Activated gamma-delta T cell treated with Interleukin-2 at 50 U/mL for 16 hours (primary cell): ENCODE results near the gene SMARCD2.
"Not testable (repeated sequence)": the region's sequence is repeated elsewhere in the genome, so short reads cannot be mapped to it uniquely, and the experiment has no call there.

Experiments used
- DNase-seq: peaks from one replicate; pipeline ENCODE4 v3.0.0-alpha.2; 2020

Gene SMARCD2

DNA sequence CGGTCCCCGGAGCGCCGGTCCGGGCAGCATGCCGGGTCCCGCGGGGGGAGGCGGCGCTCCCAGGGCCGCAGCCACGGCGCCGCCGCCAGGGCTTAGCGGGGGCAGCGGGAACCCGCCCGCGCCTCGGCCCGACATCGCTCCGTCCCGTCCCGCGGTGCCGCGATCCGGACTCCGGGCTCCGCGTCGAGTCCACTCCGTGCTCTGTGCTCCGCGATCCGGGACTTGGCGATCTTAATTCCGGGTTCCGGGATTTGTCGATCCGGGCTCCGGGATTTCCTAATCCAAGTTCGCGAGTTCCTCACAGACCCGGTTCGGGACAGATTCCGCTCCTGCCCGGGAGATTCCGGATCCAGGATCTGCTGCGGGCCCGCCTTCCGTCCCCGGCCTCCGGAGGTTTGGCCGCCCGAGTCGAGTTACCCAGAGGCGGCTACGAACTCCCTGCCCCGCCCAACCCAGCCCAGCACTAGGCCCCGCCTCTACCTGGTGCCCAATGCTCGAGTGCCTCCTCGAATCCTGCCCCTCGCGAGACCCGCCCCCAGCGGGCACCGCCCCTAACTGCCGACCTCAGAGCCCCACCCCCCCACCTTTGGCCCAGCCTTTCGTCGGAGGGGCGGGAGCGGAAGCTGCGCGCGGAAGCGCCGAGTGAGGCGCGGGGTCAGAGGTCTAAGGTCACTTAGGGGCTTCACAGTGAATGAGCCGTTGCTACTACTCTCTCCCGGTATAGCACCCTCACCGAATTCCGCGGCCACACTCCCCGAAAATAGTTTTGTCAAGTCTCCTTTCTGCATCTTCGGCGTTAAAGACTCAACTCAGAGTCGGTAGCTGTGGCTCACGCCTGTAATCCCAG lies at the start of gene SMARCD2:
SMARCD2 (minus strand) TSS at position 146 of the 847 bp plus-strand sequence; CDS start at position 135, 11 bp downstream.
- DNase-seq: peak; percentile 99

DNA sequence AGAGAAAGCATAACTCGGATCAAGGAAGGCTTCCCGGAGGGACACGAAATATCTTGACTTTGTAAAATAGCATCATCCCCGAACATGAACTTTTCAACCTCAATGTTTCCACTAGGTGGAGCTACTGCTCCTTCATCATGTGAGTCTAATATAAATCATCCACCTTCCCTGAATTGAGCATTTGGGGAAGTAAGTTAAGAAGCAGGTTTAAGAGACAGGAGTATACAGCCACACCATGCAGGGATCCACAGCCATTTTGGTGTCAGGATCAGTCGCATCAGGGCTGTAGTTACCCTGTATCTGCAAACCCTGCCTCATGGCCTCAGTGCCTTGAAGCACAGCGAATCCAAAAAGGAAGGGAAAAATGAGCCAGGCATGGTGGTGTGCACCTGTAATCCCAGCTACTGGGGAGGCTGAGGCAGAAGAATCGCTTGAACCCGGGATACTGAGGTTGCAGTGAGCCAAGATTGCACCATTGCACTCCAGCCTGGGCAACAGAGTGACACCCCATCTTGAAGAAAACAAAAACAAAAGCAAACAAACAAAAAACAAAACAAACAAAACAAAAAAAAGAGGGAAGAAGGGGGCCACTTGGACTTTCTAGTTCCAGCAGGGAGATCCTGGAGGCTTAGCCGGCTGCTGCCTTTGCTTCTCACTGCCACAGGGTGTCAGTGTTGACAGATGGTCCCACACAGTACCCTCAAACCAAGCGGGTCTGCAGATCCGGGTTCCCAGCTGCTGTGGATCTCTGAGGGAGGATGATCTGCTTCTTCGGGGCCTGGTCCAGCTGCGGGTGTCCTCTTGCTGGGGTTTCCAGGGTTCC lies 46.8 kb upstream of the SMARCD2 start:
- DNase-seq: not testable (repeated sequence)

DNA sequence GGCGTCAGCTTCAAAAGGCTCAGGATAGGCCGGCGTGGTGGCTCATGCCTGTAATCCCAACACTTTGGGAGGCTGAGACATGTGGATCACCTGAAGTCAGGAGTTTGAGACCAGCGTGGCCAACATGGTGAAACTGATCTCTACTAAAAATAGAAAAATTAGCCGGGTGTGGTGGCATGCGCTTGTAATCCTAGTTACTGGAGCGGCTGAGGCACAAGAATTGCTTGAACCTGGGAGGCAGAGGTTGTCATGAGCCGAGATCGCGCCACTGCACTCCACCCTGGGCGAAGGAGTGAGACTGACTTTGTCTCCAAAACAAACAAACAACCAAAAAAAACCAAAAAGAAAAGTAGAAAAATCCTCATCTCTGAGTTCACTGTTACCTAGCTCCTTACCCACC lies 42.6 kb upstream of the SMARCD2 start:
- DNase-seq: not testable (repeated sequence)

DNA sequence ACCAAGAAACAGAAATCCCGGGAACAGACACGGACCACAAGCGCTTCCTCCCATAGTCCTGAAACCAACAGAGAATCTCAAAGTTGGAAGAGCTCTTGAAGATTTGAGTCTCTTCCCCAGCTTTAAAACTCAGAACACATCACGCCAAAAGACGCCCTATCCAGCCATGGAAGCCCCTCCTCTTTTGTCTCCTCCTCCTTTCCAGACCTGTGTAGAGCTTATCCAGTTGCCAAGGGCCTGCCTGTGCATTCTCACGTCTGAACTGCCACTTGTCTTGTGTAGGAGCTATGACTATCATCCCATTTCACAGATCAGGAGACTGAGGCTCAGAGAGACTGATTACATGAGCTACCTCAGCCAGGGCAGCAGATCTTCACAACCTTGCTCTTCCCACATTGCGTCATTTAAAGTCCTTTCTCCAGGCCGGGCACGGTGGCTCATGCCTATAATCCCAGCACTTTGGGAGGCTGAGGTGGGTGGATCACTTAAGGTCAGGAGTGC lies 40.2 kb upstream of the SMARCD2 start:
- not testable (repeated sequence) for DNase-seq

DNA sequence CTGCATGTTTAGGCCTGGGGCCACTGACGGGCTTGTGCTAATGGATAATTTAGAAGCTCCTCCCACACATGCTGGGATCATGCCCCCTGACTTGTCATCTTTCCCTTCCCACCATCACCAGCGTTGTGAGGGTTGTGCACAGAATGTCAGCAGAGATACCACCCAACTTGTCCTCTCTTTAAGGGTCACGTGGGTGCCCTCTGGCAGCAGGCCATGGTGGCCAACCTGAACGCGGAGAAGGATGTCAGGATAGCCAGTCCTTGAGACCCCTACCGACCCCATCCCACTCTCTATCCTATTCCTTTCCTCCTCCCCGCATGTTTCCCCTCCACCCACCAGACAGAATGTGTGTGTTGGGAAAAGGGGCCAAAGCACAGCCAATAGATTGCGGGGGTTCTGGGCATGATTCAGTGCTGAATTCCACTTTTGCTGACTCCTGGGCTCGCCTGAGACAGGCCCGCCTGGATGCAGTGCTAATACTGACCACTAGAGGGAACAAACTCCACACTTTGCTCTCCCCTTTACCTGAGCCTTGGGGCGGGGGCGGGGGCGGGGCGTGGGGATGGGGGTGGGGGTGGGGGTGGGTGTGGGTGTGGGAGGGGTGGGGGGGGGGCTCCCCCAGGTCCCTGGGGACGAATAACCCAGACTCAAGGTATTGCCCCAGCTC lies 39.6 kb upstream of the SMARCD2 start, which contains the start of gene GH2:
GH2 (minus strand) TSS at position 10 of the 667 bp plus-strand sequence. CDS start 143 bp downstream, outside the sequence.
- peak; percentile 52 for DNase-seq

DNA sequence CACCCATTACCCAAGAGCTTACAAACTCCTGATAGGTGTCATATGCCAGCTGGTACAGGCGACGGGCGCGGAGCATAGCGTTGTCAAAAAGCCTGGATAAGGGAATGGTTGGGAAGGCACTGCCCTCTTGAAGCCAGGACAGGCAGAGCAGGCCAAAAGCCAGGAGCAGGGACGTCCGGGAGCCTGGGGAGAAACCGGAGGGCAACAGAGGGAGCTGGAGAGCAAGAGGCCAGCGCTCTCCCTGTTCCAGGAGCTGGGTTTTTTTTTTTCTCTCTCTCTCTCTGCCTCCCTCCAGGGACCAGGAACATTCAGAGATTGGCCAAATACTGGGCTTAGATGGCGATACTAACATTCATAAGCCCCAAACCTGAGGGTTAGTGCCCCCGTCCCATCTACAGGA lies 38.9 kb upstream of the SMARCD2 start:
- not testable (repeated sequence) for DNase-seq

DNA sequence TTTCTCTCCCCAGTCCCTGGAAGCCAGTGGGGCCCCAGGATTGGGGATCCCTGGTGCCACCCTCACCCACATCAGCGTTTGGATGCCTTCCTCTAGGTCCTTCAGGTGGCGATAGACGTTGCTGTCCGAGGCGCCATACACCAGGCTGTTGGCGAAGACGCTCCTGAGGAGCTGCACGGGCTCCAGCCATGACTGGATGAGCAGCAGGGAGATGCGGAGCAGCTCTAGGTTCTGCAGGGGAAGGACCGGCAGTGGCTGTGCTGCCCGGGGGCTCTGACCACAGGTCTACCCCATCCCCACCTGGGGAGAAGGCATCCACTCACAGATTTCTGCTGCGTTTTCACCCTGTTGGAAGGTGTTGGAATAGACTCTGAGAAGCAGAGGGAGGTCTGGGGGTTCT lies 38.2 kb upstream of the SMARCD2 start:
- DNase-seq: no peak

DNA sequence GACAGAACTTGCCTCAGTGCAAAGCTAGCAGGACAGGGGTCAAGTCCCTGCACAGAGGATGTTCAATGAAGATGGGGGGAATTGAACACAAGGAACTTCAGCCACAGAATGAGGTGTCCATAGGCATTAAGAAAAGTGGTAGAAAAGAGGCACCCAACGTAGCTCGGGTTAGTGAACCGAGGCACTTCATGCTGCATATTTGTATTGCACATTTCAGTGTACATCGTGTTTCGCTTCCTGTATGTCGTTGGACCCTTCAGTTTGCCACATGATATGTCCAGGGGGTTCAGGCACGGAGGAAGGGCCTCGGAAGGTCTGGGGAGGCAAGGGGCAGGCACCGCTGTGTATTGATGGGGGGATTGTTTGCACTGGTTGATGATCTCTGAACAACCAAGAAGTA lies 35.9 kb upstream of the SMARCD2 start:
- not testable (repeated sequence) for DNase-seq

DNA sequence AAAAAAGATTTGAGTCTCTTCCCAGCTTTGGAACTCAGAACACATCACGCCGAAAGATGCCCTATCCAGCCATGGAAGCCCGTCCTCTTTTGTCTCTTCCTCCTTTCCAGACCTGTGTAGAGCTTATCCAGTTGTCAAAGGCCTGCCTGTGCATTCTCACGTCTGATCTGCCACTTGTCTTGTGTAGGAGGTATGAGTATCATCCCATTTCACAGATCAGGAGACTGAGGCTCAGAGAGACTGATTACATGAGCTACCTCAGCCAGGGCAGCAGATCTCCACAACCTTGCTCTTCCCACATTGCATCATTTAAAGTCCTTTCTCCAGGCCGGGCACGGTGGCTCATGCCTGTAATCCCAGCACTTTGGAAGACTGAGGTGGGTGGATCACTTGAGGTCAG lies 32.2 kb upstream of the SMARCD2 start:
- DNase-seq: not testable (repeated sequence)

DNA sequence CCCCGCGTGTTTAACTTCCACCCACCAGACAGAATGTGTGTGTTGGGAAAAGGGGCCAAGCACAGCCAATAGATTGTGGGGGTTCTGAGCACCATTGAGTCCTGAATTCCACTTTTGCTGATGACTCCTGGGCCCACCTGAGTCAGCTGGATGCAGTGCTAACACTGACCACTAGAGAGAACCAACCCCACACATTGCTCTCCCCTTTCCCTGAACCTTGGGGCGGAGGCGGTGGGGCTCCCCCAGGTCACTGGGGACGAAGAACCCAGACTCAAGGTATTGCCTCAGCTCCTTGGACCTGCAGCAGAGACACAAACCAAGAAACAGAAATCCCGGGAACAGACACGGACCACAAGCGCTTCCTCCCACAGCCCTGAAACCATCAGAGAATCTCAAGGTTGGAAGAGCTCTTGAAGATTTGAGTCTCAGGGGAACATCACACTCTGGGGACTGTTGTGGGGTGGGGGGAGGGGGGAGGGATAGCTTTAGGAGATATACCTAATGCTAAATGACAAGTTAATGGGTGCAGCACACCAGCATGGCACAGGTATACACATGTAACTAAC lies 31.7 kb upstream of the SMARCD2 start:
- DNase-seq: not testable (repeated sequence)

DNA sequence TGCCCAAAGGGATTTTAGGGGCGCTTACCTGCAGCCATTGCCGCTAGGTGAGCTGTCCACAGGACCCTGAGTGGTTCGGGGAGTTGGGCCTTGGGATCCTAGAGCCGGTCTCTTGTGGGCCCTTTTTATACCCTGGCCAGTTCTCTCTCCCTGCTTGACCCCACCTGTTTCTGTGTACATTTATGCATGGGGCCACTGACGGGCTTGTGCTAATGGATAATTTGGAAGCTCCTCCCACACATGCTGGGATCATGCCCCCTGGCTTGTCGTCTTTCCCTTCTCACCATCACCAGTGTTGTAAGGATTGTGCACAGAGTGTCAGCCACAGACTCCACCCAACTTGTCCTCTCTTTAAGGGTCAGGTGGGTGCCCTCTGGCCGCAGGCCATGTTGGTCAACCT lies 31.1 kb upstream of the SMARCD2 start, which contains the start of gene CSH2:
CSH2 (minus strand) TSS at position 101 of the 400 bp plus-strand sequence; CDS start at position 38, 63 bp downstream.
- not testable (repeated sequence) for DNase-seq

DNA sequence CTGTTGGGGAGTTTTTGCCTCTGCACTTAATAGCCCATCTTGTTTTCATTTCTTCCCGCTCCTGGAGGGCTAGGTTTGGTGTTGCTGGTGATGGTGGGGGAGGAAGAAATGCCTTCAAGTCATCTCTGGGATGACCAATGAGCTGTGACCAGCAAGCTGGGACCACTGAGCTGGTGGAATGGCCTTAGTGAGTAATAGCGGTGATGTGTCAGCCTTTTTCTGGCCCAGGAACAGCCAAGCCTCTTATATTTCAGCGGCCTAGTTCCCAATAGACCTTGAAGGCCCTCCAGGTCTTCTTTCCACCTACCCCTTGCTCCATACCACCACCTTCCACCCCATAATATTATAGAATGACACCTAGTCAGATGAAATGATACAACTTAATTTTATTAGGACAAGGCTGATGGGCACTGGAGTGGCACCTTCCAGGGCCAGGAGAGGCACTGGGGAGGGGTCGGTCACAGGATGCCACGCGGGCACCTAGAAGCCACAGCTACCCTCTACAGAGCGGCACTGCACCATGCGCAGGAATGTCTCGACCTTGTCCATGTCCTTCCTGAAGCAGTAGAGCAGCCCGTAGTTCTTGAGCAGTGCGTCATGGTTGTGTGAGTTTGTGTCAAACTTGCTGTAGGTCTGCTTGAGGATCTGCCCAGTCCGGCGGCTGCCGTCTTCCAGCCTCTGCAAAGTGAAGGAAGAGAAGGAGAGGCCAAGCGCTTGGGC lies 29.3 kb upstream of the SMARCD2 start:
- not testable (repeated sequence) for DNase-seq

DNA sequence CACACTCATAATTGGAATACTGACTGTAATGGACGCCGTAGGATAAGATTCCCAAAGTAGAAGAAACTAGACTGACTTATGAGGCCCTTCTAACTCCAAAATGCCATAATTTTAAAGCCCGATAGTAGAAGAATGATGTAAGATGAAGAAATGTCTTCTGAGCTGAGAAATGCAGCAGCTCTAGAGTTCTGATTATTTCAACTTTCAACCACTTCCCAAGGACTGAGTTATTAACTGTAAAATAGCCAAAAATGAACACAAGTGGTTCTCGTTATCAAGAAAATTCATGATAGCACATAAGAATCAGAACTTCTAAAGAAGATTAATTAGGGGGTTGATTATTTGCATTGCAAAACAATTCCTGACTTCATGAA lies 27.8 kb upstream of the SMARCD2 start:
- not testable (repeated sequence) for DNase-seq

DNA sequence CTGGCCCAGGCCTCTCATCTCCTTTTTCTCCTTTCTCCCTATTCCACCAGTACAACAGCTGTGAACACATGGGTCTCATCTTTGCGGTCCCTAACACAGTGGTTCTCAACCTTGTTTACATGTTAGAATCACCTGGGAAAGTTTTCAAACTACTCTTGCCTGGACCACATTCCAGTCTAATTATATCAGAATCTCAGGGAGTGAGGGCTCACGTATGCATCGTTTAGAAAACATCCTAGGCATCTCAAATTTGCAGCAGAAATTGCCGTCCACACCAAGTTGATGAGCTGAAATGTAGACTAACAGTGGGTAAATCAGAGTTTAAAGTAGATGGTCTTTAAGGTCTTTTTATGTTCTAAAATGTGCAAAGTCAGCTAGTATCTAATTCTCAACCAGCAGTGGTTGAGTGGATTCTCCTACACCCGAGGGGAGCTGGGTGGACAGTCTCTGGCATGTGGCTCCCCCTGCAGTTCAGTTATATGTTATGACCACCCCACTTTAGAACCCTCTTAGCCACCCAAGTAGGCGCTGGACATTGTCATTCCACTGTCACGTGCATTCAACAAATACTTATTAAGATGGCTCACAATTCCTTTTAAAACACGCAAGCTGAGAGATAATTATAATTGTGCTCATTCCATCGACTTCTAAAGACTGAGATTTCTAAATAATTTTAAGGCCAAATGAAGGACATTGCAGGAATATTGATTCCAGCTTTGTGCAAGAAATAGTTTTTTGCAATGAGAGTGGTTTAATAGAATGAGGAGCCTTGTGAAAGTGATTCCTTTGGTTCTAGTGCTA lies 27.2 kb upstream of the SMARCD2 start:
- not testable (repeated sequence) for DNase-seq

DNA sequence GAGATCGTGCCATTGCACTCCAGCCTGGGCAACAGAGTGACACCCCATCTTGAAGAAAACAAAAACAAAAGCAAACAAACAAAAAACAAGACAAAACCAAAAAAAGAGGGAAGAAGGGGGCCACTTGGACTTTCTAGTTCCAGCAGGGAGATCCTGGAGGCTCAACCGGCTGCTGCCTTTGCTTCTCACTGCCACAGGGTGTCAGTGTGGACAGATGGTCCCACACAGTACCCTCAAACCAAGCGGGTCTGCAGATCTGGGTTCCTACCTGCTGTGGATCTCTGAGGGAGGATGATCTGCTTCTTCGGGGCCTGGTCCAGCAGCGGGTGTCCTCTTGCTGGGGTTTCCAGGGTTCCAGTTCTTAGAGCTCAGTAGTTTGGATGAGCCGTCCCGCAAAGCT lies 24.1 kb upstream of the SMARCD2 start:
- not testable (repeated sequence) for DNase-seq

DNA sequence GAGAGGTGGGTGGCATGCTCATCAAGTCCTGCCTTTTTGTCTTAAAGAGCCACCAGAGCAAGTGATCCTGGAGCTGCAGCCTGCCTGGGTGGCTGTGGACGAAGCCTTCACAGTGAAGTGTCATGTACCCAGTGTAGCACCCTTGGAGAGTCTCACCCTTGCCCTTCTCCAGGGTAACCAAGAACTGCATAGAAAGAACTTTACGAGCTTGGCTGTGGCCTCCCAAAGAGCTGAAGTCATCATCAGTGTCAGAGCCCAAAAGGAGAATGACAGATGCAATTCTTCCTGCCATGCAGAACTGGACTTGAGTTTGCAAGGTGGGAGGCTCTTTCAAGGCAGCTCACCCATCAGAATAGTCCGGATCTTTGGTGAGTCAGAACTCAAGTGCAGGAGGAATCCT lies 16.8 kb upstream of the SMARCD2 start:
- no peak for DNase-seq

DNA sequence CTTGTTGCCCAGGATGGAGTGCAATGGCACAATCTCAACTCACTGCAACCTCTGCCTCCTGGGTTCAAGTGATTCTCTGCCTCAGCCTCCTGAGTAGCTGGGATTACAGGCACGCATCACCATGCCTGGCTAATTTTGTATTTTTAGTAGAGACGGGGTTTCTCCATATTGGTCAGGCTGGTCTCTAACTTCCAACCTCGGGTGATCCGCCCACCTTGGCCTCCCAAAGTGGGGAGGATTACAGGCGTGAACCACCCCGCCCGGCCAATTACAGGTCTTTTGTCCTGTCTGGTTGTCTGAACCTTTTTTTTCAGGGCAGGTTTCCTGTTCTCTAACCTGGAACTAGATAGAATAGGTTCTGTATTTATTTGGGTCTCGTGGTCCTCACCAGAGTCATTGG lies 13.9 kb upstream of the SMARCD2 start:
- not testable (repeated sequence) for DNase-seq

DNA sequence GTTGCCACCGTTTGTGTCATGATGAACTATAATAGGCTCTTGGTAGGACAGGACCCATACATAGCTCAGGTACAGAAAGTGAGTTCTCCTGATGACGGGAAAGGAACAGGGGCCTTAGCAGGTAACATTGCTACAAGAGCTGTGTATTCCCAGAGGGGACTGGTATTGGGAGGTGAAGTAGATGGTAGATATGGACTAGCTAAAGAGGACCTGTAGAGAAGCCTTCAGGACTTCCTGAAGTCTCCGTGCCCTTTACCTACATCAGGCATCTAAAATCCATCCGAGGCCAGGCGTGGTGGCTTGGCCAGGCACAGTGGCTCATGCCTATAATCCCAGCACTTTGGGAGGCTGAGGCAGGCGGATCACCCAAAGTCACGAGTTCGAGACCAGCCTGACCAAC lies 12.7 kb upstream of the SMARCD2 start:
- no peak for DNase-seq

DNA sequence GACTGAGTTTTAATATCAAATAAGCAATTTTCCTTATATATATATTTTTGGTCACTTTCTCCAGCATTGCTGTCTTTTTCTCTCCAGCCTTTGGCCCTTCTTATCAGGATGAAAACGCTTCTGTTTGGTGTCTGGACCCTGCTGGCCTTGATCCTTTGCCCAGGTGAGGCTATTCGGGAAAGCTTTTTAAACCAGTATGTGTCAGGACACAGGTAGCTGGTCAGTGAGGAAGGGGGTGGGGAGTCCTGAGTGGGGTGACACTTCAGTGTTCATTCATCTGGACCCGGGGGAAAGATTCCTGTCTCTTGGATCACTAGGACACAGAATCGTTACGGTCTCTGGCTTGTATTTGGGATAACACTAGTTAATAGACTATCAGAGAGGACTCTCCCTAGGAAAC lies 12.2 kb upstream of the SMARCD2 start:
- no peak for DNase-seq

DNA sequence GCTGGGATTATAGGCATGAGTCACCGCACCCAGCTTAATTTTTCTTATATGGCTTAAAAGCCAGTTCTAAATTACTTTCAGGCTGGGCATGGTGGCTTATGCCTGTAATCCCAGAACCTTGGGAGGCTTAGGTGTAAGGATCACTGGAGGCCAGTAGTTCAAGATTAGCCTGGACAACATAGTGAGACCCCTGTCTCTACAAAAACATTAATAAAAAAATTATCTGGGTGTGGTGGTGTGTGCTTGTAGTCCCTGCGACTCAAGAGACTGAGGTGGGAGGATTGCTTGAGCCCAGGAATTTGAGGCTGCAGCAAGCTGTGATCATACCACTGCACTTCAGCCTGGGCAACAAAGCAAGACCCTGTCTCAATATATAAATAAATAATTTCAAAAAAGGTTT lies 10.8 kb upstream of the SMARCD2 start:
- DNase-seq: no peak

DNA sequence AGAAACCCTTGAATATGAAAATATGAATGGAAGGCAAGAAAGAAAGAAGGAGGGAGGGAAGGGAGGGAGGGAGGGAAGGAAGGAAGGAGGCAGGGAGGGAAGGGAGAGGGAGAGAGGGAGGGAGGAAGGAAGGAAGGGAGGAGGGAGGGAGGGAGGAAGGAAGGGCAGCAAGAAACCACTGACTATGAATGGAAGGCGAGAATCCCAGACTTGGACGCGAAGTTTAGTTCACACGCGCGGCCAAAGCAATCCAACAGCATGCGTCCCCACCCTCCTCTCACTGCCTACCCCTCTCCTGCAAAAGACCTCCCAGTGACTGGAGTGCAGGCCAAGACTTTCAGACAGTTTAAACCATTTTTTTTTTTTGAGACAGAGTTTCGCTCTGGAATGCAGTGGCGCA lies 7.9 kb upstream of the SMARCD2 start:
- no peak for DNase-seq
